Midbrain (tissue), 1 donor: Measurements from ENCODE around the gene S1PR3.
A peak's percentile ranks its signal among the peaks of the same experiment; 100 is the strongest.

Experiments
- DNase-seq: peaks from one replicate; lab custom pipeline; 2025; lab: John Stamatoyannopoulos, UW

S1PR3 gene

GRCh38 chr9:88993327-88993726 is 2.1 kb downstream of the S1PR3 start:
- no peak for DNase-seq

- no peak for DNase-seq
Measured at GRCh38 chr9:88993871-88994460, 2.7 kb downstream of the S1PR3 start.

GRCh38 chr9:88994469-88995199 is 3.4 kb downstream of the S1PR3 start:
- no peak for DNase-seq

GRCh38 chr9:88995200-88995577 is 3.9 kb downstream of the S1PR3 start:
- no peak for DNase-seq

DNA sequence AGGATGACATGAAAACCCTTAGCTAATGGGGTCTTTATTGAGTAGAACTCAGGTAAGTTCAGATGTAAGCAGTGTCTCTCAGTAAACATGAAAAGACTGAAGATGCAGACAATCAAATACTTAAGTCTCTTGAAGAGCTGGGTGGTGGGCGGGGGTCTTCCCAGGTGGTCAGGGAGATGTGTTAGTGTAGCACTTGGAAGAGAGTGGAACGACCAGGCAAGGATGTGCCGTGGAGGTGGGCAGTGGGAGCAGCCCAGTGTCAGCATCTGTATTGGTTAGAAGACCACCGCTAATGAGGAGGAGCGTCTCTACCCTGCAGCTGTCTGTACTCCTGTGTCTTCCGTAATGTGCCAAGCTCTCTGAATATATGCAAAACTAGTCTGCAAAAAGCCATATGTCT is 4.4 kb downstream of the S1PR3 start:
- no peak for DNase-seq

- DNase-seq, result no peak
Measured at GRCh38 chr9:88996046-88996920, 5.0 kb downstream of the S1PR3 start.

- DNase-seq, result no peak
Measured at GRCh38 chr9:88996921-88997235, 5.6 kb downstream of the S1PR3 start.

DNA sequence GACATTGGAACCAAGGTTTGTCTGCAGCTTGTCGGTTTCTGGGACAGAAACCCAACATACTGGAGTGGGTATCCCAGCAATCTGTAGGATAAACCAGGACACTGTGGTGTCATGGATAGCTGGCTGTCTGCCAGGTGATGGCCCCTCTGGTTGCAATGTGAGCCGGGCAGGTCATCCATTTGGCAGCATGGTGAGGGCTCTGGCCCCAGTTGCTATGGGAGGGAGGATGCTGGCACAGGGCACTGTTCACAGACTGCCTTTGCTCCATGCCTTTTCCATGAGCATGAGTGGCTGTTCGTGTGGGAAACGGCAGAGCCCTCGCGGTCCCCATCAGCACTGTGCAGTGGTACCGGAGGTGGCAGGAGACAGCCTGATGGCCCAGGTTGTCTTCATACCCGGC is 6.4 kb downstream of the S1PR3 start:
- no peak for DNase-seq

GRCh38 chr9:88998503-88998902 is 7.2 kb downstream of the S1PR3 start:
- no peak for DNase-seq

DNA sequence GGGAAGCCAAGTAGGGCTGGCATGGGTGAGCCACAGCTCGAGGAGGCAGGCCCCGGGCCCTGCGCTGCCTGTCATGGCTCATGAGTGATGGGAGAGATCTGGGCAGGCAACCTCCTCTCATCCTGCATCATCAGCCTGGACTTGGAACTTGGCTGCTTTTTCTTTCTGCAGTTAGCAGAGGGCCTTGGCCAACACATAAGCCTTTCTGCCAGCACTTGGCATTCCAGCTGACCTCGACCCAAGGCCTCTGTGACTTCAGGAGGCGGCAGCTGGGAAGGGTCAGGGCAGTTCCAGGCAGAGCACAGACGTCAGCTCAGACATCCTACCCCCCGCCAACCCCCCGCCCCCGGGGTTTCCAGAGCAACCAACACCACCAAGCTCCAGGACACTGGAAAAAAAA is 7.6 kb downstream of the S1PR3 start:
- DNase-seq, result no peak

DNA sequence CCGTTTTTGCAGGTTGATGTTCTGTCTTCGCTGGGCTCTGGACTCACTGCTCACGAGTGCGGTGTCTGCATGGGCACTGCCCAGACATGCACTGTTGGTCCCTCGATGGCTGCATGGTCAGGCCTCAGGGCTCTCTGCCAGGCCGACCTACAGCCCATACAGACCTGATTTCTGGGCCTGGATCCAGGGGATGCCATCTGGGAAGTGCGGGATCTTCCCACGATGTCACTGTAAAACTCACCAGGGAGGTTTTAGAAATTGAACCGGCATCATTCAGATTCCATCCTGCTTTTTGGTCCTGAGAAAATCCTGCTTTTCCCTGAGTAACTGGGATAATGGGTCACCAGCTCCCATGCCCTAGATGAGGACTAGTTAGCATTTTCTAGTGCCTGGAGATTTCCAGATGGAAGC is 9.1 kb downstream of the S1PR3 start:
- no peak for DNase-seq

DNA sequence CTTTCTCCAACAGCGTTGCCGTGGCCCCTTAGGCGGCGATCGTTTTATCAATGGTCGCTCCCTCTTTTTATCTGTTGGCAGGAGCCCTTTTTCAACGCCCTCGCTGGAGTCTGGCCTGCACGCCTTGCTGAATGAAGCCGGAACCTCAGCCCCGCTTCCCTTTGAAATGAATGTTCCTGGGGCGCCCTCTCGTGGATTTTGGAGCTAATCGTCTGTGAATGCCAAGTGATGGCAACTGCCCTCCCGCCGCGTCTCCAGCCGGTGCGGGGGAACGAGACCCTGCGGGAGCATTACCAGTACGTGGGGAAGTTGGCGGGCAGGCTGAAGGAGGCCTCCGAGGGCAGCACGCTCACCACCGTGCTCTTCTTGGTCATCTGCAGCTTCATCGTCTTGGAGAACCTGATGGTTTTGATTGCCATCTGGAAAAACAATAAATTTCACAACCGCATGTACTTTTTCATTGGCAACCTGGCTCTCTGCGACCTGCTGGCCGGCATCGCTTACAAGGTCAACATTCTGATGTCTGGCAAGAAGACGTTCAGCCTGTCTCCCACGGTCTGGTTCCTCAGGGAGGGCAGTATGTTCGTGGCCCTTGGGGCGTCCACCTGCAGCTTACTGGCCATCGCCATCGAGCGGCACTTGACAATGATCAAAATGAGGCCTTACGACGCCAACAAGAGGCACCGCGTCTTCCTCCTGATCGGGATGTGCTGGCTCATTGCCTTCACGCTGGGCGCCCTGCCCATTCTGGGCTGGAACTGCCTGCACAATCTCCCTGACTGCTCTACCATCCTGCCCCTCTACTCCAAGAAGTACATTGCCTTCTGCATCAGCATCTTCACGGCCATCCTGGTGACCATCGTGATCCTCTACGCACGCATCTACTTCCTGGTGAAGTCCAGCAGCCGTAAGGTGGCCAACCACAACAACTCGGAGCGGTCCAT is 10.0 kb downstream of the S1PR3 start:
- peak; percentile 74 for DNase-seq

DNA sequence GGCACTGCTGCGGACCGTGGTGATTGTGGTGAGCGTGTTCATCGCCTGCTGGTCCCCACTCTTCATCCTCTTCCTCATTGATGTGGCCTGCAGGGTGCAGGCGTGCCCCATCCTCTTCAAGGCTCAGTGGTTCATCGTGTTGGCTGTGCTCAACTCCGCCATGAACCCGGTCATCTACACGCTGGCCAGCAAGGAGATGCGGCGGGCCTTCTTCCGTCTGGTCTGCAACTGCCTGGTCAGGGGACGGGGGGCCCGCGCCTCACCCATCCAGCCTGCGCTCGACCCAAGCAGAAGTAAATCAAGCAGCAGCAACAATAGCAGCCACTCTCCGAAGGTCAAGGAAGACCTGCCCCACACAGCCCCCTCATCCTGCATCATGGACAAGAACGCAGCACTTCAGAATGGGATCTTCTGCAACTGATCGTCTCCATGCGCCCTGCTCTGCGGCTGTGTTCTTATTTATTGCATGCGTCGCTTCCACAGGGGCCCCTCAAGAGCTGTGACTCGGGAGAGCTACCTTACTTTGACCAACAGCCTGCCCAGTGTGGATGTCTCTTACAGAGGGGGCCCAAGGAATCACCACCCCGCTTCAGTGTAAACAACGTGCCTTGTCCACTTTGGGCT is 10.8 kb downstream of the S1PR3 start:
- DNase-seq, result no peak

GRCh38 chr9:89002987-89003386 is 11.7 kb downstream of the S1PR3 start:
- no peak for DNase-seq

GRCh38 chr9:89005323-89005722 is 14.1 kb downstream of the S1PR3 start:
- no peak for DNase-seq

- DNase-seq, result no peak
Measured at GRCh38 chr9:89006267-89006666, 15.0 kb downstream of the S1PR3 start.

GRCh38 chr9:89006996-89007967 is 16.0 kb downstream of the S1PR3 start:
- DNase-seq, result no peak

GRCh38 chr9:89008055-89008743 is 16.9 kb downstream of the S1PR3 start:
- DNase-seq, result no peak

DNA sequence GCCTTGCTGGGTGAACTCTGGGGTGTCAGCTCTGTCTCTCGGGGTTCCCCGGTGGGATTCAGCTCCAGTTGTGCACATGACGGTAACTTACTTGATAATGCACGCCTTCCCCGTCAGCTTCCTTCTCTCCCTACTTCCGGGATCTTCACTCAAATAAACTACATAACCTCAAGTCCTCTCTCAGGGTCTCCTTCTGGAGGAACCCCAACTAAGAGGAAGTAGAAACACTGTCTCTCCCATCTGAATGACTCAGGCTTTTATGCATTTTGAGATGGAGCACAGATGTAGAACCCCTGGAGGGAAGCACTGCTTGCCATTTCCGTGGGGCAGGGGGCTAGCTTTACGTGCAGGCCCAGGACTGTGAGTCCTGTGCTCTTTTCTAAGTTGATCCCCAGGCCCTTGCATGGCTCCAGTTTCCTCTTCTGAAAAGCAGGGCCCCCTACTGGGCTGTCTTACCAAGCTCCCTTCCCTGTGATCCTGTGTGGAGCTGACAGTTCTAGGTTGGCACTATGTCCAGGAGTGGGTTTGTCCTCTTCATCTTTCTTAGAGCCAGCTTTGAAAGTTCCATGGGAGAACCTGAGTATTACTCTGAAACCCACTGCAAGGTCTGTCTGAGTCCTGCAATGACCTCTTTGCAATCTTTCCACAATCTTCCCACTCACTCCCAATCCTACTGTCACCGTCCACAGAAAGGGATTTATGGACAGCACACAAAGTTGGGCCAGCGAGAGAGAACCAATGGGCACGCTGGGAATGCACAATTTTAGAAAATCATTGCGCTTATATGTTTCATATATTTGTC is 17.7 kb downstream of the S1PR3 start:
- no peak for DNase-seq
